GM18526 (cell line): ENCODE results near the gene ORM2.
"Not testable (repeated sequence)": the region's sequence is repeated elsewhere in the genome, so short reads cannot be mapped to it uniquely, and the experiment has no call there.

Source experiments
- POLR2A ChIP-seq: IDR thresholded peaks from 3 replicates; pipeline ENCODE4 v1.6.1; 2011; ENCODE audit not compliant: insufficient read length; ENCODE audit errors: extremely low read depth

The ORM2 gene

GRCh38 chr9:114329625-114330022 is at the start of gene ORM2:
Gene ORM2, plus strand, starts transcription at chr9:114329869. Its CDS starts 36 bp downstream, at chr9:114329905.
- not testable (repeated sequence) for TF ChIP-seq POLR2A

- no peak for TF ChIP-seq POLR2A
These were observed 48.8 kb upstream of the ORM2 start for GRCh38 chr9:114280636-114281472.

GRCh38 chr9:114281473-114282103 is 48.1 kb upstream of the ORM2 start:
- TF ChIP-seq POLR2A, result no peak

GRCh38 chr9:114282104-114282485 is 47.6 kb upstream of the ORM2 start:
- no peak for TF ChIP-seq POLR2A

GRCh38 chr9:114282507-114282906 is 47.2 kb upstream of the ORM2 start:
- no peak for TF ChIP-seq POLR2A

GRCh38 chr9:114282926-114283325 is 46.7 kb upstream of the ORM2 start:
- no peak for TF ChIP-seq POLR2A

GRCh38 chr9:114283551-114284111 is 46.0 kb upstream of the ORM2 start:
- TF ChIP-seq POLR2A, result no peak

GRCh38 chr9:114284316-114285060 is 45.2 kb upstream of the ORM2 start:
- TF ChIP-seq POLR2A, result no peak

GRCh38 chr9:114285166-114285867 is 44.4 kb upstream of the ORM2 start:
- no peak for TF ChIP-seq POLR2A

GRCh38 chr9:114286146-114286679 is 43.5 kb upstream of the ORM2 start:
- no peak for TF ChIP-seq POLR2A

GRCh38 chr9:114287001-114287762 is 42.5 kb upstream of the ORM2 start:
- TF ChIP-seq POLR2A, result no peak

- TF ChIP-seq POLR2A, result no peak
These were observed 41.9 kb upstream of the ORM2 start for GRCh38 chr9:114287763-114288192.

GRCh38 chr9:114288193-114289091 is 41.2 kb upstream of the ORM2 start:
- no peak for TF ChIP-seq POLR2A
